IPS-18c (cell line): ENCODE data around the gene MEN1.

Source experiments
- H3K4me3 ChIP-seq: 2 replicates; pipeline ENCODE4 v1.7.0; 2013; ENCODE audit warnings: low read depth, mild to moderate bottlenecking, low read length, moderate library complexity; ENCODE audit not compliant: insufficient read depth
- H3K9me3 ChIP-seq: one replicate; pipeline ENCODE4 v1.6.1; 2013; ENCODE audit warnings: mild to moderate bottlenecking, low read length, moderate library complexity; ENCODE audit not compliant: control insufficient read depth, insufficient read depth

MEN1 gene

GRCh38 chr11:64796757-64797541 is 13.4 kb downstream of the MEN1 start:
- H3K4me3 ChIP-seq = no peak overlapping the region
- peaks cover 2% of the 10 kb centered on the region for H3K9me3 ChIP-seq

GRCh38 chr11:64796047-64796756 is 14.1 kb downstream of the MEN1 start:
- no peak overlapping the region for H3K4me3 ChIP-seq
- peaks cover 2% of the 10 kb centered on the region for H3K9me3 ChIP-seq

GRCh38 chr11:64794526-64794925 is 15.8 kb downstream of the MEN1 start:
- no peak overlapping the region for H3K4me3 ChIP-seq
- H3K9me3 ChIP-seq = peaks cover 2% of the 10 kb centered on the region

GRCh38 chr11:64793271-64794160 is 16.8 kb downstream of the MEN1 start:
- peaks cover 2% of the 10 kb centered on the region for H3K9me3 ChIP-seq
- H3K4me3 ChIP-seq = no peak overlapping the region

- no peak overlapping the region for H3K4me3 ChIP-seq
These were observed 17.9 kb downstream of the MEN1 start for GRCh38 chr11:64792482-64792881.

GRCh38 chr11:64791781-64792291 is 18.5 kb downstream of the MEN1 start:
- Histone ChIP-seq H3K9me3 (peaks cover 2% of the 10 kb centered on the region), H3K4me3 (no peak overlapping the region)

More at GRCh38 chr11:64792482-64792881, 17.9 kb downstream of the MEN1 start:
- H3K9me3 ChIP-seq = peaks cover 2% of the 10 kb centered on the region

- Histone ChIP-seq H3K4me3 (no peak overlapping the region), H3K9me3 (peaks cover 2% of the 10 kb centered on the region)
These were observed 19.9 kb downstream of the MEN1 start for GRCh38 chr11:64790205-64791095.

GRCh38 chr11:64789331-64790204 is 20.8 kb downstream of the MEN1 start:
- H3K9me3 ChIP-seq = no peaks in the 10 kb centered on the region
- H3K4me3 ChIP-seq = no peak overlapping the region

- Histone ChIP-seq H3K9me3 (no peaks in the 10 kb centered on the region), H3K4me3 (no peak overlapping the region; the same call in 1 of the 2 replicates)
These were observed 21.8 kb downstream of the MEN1 start for GRCh38 chr11:64788321-64789215.

- no peaks in the 10 kb centered on the region for H3K9me3 ChIP-seq
- H3K4me3 ChIP-seq = no peak overlapping the region
These were observed 22.6 kb downstream of the MEN1 start for GRCh38 chr11:64787526-64788320.

GRCh38 chr11:64786308-64786707 is 24.0 kb downstream of the MEN1 start:
- no peaks in the 10 kb centered on the region for H3K9me3 ChIP-seq
- no peak overlapping the region for H3K4me3 ChIP-seq

GRCh38 chr11:64784813-64785581 is 25.4 kb downstream of the MEN1 start:
- Histone ChIP-seq H3K4me3 (no peak overlapping the region), H3K9me3 (no peaks in the 10 kb centered on the region)

- peak within 1 kb of the TSS; percentile 84 for H3K4me3 ChIP-seq
- no peaks in the 10 kb centered on the region for H3K9me3 ChIP-seq
These were observed 31.7 kb downstream of the MEN1 start, which contains the start of gene SF1 for GRCh38 chr11:64778473-64779298. Gene SF1 (minus strand): TSS chr11:64778542. CDS start chr11:64778392, 150 bp downstream.
